H1 (cell line): ENCODE results near the gene CPEB3. TPM values are rescaled to one million over a fixed set of nuclear protein-coding genes. Genes with fewer than 3 reads are reported as not detected.

Source experiments
- BCL11A ChIP-seq, 2 experiments: IDR thresholded peaks; one replicate each; pipeline ENCODE4 v1.6.1; 2011; ENCODE audit warnings: low read depth in 2 of 2, low read length in 2 of 2, mild to moderate bottlenecking in 2 of 2
- CTBP2 ChIP-seq: IDR thresholded peaks from 2 replicates; pipeline ENCODE4 v1.7.0; 2011; ENCODE audit warnings: borderline replicate concordance, mild to moderate bottlenecking, moderate library complexity, mixed read lengths, low read length; ENCODE audit not compliant: insufficient read depth, insufficient read length
- GTF2F1 ChIP-seq: IDR thresholded peaks from 2 replicates; pipeline ENCODE4 v1.6.1; 2012; ENCODE audit warnings: low read depth, low read length, improper control_type of control experiment, borderline replicate concordance
- HDAC2 ChIP-seq, 2 experiments: fragments of 300-600 bp in 1 of 2; sonication (generic) in 1 of 2; IDR thresholded peaks; 2 replicates each; pipeline ENCODE4 v1.6.1; 2011 to 2012; ENCODE audit warnings: low read depth in 2 of 2, low read length in 2 of 2, mild to moderate bottlenecking in 2 of 2, moderate library complexity in 2 of 2, borderline replicate concordance in 1 of 2, inconsistent platforms in 1 of 2
- RAD21 ChIP-seq, 2 experiments: IDR thresholded peaks in 1 of 2; conservative IDR thresholded peaks in 1 of 2; 2 replicates each; pipeline ENCODE4 v1.6.1; 2011; ENCODE audit warnings: low read depth in 2 of 2, low read length in 2 of 2, improper control_type of control experiment in 1 of 2, inconsistent platforms in 1 of 2, mild to moderate bottlenecking in 1 of 2, moderate library complexity in 1 of 2
- RBBP5 ChIP-seq: IDR thresholded peaks from 2 replicates; pipeline ENCODE4 v1.7.1; 2012; ENCODE audit warnings: low read depth, mild to moderate bottlenecking, inconsistent platforms, low read length, moderate library complexity, borderline replicate concordance
- SAP30 ChIP-seq: fragments of 300-600 bp; sonication (generic); IDR thresholded peaks from 2 replicates; pipeline ENCODE4 v1.7.1; 2012; ENCODE audit warnings: low read length, moderate library complexity, mild to moderate bottlenecking, inconsistent platforms; ENCODE audit not compliant: insufficient read depth, insufficient replicate concordance
- polyA plus RNA-seq, 7 experiments: library from polyadenylated mRNA; depleted of rRNA in 3 of 7; stranded (reverse) in 5 of 7; unstranded in 2 of 7; fragments of >200 nt in 5 of 7; fragments of 200-250 nt in 2 of 7; gene quantifications; 1 replicate in 5 of 7; 2 replicates in 1 of 7; 4 replicates in 1 of 7; pipeline versions ENCODE4 v1.2.1 to v1.2.3, GENCODE V29; 2011 to 2013; ENCODE audit warnings: missing spikeins in 2 of 7, mixed read lengths in 2 of 7
- total RNA-seq: library from RNA; stranded (reverse); fragmentation: NEBNext Ultra II Directional; extraction: Animal tissue kit (Norgen Biotek cat#: 25700); gene quantifications from 2 replicates; pipeline ENCODE4 v1.2.1, GENCODE V29; 2021

CPEB3 gene
- total and polyA plus RNA-seq, 2 of the 8 experiments (the other 6 are each of a cell fraction or from before 2014, with no cell fraction given): 0.39 to 1.7 TPM

- TF ChIP-seq SAP30: no peak
- TF ChIP-seq GTF2F1: no peak
- no peak for TF ChIP-seq BCL11A (IDR thresholded peaks at IDR 0.05; ENCODE audit: low read depth in 2 of 2, low read length in 2 of 2)
- TF ChIP-seq RBBP5: no peak
- no peak for TF ChIP-seq CTBP2
- TF ChIP-seq HDAC2 (IDR thresholded peaks at IDR 0.05; ENCODE audit: borderline replicate concordance in 1 of 2, low read depth in 2 of 2, low read length in 2 of 2): no peak
- TF ChIP-seq RAD21 (IDR thresholded peaks at IDR 0.05 in 1 of 2, conservative IDR thresholded peaks at IDR 0.05 in 1 of 2; ENCODE audit: low read depth in 2 of 2, low read length in 2 of 2): no peak
These were observed 25.7 kb upstream of the CPEB3 start (continued) for GRCh38 chr10:92316610-92317009.
